Activated CD4-positive, CD25-positive, alpha-beta regulatory T cell treated with anti-CD3 and anti-CD28 coated beads, Interleukin-2, amount 50 U/mL, for 24 hours (primary cell): ENCODE results near the gene RBM17.
"Not testable (repeated sequence)": the region's sequence is repeated elsewhere in the genome, so short reads cannot be mapped to it uniquely, and the experiment has no call there.

Source experiments
- ATAC-seq, 2 donors: fragments of 150-1000 bp; cut with Tn5 transposase; one replicate each; pipeline ENCODE4 v1.10.0; 2021; ENCODE audit warnings: mild to moderate bottlenecking in 1 of 2, moderate library complexity in 1 of 2

RBM17 gene

DNA sequence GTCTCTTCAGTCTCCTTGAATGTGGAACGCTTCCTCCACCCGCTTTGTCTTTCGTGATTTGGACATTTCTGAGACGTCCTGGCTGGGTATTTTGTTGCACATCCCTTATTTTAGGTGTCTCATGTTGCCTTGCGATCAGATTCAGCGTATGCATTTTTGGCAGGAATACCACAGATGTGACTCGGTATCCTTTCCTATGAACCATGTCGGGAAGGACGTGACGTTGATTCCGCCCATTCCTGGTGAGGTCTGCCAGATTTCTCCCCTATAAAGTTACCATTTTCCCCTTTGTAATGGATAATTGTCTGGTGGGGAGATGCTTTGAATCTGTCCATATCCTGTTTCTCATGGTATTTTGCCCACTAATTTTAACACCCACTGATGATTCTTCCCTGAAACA lies 49.6 kb downstream of the RBM17 start:
- no peak for ATAC-seq

DNA sequence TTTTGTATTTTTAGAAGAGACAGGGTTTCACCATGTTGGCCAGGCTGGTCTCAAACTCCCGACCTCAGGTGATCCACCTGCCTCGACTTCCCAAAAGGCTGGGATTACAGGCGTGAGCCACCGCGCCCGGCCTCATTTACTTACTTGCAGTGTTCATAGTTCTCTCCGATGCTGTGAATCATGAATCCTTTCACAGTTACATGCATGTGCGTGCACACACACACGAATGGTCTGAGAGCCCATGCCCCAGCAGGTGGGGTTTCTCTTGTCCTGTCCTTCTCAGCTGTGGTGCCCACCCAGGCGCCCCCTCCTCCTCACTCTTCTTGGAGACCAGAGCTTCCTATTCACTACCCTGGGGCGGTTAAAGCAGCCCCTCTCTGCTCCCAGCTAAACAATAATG lies 50.6 kb downstream of the RBM17 start:
- ATAC-seq = no peak

DNA sequence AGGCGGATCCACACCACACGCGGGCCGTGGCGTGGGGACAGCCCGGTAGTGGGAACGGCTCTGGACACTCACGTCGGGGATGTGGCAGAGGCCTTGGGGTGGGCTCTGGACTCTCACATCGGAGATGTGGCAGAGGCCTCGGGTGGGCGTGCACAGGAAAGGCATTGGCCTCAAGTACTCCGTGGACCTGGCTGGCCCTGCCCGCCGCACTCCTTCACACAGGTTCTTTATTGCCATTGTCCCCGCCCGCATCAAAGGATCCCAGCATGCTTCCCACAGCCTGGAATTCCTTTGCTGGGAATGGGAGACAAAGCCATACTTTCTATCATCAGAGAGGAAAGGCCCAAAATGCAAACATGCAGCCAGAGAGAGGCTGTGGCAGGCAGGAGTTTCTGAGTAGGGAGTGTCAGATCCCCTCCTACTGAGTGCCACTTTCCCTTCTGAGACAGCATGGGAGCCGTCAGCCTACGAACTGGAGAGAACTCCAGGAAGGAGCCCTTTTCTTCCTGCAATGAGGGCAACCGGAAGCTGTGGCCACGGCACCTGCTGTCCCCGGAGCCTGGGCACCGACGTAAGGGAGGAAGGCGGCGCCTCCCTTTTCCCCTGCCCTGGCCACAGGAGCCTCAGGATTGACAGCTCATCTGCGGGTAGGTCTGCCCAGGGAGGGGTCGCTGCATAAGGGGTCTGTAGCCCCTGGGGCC lies 51.5 kb downstream of the RBM17 start:
- ATAC-seq = no peak

DNA sequence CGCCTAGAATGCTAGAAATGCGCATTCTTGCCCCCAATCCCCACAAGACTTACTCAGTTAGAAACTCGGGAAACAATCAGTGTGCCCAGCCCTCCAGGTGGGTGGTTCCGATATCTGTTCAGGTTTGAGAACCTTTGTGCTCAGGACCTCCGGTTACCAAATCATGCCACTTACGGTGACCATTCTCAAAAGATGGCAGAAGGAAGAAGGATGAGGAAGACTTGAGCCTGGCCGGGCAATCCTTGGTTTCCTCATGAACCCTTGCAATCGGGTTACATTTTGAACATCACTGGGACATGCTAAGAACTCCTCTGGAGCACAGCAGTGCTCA lies 52.1 kb downstream of the RBM17 start:
- ATAC-seq = no peak

DNA sequence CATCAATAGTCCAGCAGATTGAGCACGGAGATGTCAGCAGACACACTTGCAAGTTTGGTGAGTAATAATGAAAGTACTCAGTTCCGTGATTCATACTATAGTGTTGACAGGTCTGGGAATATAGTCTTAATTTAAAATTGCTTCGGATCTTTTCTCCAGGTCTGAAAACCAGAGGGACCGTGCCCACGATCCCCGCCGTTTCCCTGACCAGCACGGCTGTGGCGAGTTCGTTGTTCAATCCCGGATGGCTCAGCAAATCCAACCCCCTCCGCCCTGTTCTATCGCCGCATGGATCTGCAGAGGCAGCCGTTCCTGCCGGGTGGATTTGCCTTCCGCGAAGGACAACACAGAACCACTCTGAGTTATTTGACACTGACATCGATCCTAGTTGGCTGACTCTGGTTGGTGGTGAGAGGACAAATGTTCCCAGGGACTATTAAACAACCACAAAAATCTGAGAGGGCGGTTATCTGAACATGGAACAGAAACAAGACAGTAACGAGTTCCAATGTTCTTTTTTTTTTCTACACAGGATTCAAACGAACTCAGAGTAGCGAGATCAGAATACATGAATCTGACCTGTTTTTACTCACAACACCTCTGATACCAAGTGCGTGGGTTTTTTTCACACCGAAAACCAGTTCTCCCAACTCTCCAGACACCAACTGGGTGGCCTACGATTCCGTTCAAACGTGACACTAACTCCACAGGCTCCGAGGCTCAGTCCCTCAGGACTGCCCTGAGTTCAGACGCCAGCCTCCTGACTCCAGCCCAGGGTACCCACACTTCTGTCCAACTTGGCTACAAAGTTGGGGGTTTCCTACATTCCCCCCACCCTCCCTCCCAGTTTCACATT lies 52.7 kb downstream of the RBM17 start:
- ATAC-seq = peak; percentile 53 to 57

DNA sequence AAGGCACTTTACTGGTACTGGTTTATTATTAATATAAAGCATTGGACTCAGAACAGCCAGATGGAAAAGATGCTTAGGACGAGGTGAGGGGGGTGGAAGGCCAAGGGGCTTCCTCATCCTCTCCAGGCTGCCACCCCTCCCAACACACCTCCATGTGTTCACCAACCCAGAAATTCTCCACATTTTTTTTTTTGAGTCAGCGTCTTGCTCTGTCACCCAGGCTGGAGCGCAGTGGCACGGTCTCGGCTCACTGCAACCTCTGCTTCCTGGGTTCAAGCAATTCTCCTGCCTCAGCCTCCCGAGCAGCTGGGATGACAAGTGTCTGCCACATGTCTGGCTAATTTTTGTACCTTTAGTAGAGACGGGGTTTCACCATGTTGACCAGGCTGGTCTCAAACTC lies 53.4 kb downstream of the RBM17 start:
- ATAC-seq = not testable (repeated sequence)

DNA sequence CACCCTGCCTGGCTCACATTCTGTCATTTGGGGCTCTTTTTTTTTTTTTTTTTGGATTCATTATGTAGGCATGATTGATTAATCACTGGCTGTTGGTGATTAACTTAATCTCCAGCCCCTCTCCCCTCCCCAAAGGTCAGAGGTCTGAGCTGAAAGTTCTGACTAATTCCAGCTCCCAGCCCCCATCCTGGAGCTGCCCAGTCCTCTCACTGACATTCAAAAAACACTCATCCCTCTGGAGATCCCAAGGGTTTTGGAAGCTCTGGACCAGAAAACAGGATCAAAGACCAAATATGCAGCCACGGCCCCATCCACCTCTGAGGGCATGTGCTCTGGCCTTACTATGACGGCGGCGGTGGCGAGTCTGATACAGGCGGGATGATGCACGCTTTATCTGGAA lies 53.8 kb downstream of the RBM17 start:
- ATAC-seq = no peak

DNA sequence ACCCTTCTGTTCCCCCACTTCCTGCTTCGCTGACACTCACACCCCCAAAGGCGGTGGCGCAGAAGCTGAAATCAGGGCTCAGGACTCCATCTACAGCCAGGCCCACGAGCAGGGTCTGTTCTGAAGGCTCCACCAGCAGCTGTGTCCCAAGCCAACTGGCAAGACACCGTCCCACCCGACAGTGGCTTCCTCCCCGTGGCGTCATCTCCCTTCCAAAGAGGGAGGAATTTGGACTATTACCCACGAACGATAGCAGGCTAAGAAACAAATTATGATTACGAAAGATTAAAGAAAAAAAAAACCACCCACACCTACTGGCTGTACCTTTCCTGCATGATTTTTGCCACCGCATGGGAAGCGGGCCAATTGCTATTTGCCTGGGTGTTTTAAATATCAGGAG lies 54.3 kb downstream of the RBM17 start:
- no peak for ATAC-seq

DNA sequence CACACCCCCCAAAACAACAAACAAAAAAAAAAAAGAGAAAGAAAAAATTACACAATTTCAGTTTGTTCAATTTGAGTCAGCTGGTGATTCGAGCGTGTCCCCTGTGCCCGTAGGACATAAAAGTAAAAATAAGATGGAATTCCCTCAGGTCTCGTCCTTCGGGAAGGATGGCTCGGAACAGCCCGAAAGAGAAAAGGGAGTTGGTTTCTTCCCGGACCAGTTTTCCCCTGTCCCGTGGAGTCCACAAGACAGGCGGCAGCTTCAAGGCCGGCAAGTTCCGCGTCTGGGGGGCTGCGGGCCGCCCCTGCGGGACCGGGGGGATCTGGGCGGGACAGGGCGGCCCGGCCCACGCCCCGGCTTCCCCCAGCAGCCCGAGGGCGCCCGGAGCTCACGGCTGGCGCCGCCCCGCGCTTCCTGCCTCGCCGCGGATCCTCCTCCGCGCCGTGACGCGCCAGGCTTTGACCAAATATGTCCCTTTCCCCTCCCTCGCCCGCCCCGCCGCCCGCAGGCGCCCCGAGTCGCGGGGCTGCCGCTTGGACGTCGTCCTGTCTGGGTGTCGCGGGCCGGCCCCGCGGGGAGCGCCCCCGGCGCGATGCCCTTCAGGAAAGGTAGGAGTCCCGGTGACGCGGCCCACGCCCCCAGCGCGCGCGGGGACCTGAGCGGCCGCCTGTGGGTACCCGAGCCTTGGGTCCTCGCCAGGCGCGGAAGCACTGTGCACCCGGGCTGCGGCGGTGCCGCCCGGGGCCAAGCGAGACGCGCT lies 55.8 kb downstream of the RBM17 start:
- ATAC-seq = peak; percentile 80 to 82

DNA sequence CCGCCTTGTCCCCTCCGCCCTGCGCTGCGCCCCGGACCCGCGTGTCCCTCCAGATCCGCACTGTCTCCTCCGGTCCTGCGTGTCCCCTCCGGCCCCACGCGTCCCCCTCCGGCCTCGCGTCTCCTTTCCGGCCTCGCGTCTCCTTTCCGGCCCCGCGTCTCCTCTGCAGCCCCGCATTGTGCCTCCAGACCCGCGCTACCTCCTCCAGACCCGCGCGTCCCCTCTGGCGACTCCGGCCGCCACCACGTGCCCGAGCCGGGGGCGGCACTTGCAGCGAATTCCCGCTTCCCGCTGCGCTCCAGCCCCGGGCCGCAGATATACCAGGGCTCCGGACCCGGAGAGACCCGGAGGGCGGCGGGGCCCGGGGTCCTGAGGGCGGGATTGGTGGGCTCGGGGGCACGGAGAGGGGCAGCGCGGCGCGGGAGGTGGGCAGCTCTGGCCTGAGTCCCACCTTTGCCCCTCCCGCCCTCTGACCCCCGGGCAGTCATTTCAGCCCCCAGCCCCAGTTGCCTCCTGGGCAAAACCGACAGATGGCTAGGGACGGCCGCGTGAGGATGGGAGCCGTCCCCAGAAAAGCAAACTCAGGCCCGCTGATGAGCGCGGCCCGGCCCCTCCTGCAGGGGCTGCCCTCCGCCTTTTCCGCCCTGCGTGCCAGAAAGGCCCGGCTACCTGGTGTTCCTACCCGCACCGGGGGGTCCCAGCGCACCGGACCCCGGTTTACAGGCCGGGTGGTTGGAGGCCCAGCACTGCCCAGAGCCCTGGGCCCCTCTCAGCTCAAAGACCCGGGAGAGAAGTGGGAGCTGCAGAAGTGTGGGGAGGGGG lies 56.5 kb downstream of the RBM17 start:
- ATAC-seq = no peak

DNA sequence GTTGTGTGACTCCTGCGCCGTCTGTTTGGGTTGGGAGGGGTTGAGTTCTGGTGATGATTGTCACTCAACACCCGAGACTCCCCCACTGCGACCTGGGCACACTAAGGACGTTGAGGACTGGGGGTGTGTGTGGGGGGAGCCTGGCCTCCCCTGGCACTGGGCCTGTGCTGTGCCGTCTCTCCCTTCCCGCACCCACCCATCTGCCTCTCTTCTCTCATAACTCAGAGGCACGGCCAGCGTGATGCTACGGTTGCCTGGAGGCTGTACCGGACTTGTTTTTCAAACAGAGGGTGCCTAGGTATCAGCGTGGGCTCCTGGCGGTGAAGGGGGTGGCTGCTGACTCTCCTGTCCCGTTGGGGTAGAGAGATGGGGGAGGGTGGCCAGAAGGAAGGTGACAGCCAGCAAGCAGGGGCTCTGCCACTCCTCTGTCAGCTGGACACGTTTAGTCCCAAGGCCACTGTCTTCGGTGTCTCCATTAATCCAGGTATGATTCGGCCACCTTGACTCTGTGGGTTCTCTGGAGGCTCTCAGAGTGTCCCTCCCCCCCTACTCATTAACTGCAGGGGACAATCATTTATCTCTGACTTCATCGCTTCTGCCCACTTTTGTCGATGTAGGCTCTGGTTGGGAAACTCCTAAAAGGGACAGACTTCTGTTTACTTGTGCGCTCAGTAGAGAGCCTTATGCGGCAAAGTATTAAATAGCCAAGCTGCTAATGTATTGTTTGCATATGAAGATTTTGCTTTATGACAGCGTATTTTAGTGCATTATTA lies 57.4 kb downstream of the RBM17 start:
- no peak for ATAC-seq

DNA sequence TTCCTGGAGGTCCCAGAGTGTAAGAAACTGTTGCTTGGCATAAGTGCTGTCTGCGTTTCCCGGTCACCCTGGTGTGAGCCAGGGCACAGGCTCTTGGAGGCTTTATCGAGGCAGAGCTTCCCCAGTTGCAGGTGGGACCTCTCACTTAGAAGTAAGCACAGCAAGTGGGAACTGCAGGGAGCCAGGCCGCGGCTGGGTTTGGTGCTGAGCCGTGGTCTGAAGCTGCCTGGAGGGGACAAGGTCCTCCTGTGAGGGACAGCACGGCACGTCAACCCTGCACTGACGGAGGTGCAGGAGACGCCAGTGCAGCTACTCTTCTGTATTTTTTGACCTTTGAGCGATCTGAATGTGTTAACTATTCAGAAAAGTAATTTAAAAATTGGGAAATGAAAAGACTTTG lies 58.1 kb downstream of the RBM17 start:
- no peak for ATAC-seq

DNA sequence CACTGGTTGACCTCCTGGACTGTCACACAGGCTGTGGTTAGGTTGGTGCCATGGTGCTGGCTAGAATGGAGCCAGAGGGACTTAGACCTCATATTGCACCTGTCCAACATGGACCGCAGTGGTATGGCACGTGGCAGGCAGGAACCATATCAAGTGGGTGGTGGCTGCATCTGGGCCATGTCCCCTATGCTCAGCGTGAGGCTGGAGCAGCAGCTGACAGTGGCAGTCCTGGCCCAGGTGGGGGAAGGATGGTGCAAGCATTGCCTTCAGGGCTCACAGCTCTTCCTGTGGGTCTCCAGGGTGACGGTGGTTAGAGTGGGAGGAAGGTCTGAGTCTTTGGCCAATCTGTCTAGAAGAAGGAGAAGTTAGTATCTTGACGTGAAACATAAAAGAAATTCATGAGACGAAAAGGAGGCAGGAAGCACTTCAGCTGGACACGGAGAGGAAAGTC lies 59.4 kb downstream of the RBM17 start:
- ATAC-seq = no peak

DNA sequence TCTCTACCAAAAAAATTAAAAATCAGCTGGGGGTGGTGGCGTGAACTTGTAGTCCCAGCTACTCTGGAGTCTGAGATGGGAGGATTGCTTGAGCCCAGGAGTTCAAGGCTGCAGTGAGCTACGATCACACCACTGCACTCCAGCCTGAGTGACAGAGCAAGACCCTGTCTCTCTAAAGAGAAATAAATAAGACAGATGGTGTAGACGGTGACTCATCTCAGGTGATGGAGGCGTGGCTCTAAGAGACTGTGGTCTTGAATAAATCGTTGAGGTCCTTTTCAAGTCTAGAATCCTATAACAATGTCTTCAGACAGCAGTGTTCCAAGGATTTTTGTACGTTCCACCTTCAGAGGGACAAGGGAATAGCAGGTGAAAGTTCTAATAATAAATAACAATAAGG lies 60.1 kb downstream of the RBM17 start:
- ATAC-seq = no peak

DNA sequence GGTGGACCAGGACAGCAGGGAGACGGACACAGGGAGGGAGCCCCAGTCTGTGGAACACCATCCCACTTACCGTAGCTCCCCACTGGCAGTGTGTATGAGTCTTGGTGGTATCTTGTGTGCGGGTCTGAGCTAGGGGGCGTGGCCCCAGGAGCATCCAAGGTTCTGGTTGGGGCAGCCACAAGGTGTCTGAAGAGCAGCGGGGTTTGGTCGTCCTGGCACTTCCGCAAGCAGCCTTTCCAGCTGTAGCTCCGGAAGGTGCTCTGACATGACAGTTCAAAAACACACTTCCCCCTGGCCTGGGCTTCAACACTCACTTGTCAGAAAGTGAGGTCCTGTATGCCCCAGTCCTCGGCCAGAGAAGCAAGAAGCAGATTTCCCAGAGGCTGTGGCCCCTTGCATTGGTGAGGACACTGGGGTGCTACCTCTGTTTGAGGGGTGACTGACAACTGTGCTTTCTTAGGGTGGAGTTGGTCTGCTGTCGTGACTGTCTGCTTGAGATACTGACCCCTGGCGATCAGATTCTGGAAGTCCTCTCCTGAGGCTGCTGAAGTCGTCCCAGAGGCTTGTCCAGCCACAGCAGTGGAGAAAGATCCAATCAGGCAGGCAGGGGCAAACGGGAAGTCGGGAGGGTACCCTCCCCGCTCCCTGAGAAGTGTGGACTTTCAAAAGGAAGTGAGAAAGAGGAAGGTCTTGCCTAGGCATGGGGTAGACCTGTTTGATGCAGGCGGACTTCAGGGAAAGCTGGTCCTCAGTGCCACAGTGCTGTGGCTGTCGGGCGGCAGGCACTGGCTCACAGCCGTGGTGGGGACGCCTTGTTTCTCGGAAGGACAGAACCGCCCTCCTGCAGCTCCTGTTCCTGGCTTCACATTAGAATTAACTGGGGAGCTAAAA lies 62.5 kb downstream of the RBM17 start:
- ATAC-seq = peak; percentile 75 to 81

DNA sequence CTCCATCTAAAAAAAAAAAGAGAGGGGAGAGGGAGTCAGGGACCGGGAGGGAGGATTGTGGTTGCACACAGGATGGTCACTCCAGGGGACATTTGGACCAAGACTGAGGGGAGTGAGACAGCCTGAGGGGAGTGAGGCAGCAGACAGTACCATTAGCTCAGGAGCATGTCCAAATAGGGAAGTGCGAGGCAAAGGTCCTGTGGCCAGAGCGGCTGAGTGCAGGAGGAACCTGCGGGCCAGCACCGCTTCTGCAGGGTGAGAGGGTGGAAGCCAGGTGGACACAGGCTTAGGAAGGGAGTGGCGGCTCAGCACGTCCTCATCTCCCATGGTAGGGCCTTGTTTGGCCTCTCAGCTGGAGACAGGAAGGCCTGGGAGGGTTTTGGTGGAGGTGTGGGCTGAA lies 65.0 kb downstream of the RBM17 start:
- no peak for ATAC-seq

DNA sequence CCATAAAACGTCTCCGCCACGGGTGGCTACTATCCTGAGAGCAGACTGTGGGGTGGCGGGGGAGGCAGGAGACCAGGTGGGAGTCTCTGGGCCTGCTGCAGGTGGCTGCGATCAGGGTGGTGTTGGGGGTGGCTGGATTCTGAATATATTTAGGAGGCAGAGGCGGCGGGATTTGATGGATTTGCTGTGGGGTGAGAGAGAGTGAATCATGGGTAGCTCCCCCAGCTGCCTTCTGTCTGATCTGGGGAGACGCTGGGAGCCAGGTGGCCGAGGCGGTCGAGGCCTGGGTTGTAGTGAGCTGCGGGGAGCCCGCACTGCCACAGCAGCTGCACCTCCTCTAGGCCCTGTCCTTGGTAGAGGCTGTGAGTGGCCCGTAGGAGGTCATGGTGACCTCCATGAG lies 65.7 kb downstream of the RBM17 start:
- no peak for ATAC-seq

DNA sequence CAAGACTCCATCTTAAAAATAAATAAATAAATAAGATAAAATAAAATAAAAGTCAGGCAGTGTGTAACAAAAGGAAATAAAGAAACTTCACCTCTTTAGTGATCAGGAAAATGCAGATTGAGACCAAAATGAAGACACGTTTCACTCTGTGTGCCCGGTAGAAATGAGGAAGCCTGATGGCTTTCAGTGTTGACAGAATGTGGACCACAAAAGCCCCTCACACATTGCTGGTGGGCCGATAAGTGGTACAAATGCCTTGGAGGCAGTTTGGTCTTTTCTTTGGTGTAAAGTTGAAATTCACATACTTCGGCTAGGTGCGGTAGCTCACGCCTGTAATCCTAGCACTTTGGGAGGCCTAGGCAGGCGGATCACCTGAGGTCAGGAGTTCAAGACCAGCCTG lies 69.4 kb downstream of the RBM17 start:
- ATAC-seq = no peak

DNA sequence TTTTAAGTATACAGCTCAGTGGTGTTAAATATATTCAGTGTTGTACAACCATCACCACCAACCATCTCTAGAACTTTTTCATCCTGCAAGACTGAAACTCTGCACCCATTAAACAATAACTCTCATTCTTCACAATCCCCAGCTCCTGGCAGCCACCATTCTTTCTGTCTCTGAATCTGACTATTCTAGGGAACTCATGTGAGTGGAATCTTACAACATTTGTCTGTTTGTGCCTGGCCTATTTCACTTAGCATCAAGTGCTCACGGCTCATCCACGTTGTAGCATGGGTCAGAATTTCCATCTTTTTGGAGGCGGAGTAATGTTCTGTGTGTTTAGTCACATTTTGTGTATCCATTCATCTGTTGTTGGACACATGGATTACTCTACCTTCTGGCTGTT lies 73.1 kb downstream of the RBM17 start:
- ATAC-seq = no peak

DNA sequence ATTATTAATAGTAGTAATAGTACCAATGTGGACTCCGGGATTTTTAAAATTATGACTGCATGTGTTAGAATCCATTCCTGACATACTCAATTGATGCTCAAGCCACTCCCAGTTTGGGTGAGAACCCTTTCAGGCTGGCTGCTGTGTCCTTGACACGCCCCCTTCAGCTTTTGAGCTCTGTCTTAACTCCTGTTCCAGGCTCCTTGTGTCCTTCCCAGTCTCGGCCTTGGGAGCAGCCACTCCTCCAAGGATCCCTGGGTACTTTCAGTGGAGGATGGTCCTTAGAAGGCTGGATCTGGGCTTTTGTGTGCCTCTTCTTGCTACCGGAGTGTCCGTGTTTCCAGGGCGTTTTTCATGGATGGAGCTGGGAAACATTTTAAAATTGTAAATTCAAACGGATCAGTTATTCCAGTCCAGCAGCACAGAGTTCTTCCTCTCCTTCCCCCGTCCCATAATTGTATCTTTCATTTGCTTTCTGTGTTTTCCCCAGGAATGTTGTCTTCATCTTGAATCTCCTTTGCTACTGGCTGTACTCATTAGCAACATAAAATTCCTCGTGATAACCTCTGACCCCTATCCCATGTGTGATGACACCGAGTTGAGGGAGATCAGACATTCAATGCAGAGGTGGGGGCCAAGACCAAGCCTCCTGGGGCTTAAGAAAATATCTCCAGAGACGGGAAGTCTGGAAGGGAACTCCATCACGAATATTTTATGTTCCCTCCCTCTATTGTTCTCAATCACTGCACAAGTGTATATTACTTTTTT lies 73.9 kb downstream of the RBM17 start:
- ATAC-seq = no peak
